SK-N-SH treated with all-trans-retinoic acid at 6 μM for 48 hours (cell line): ENCODE measurements around the gene LILRA1.
"Not testable (repeated sequence)": the region's sequence is repeated elsewhere in the genome, so short reads cannot be mapped to it uniquely, and the experiment has no call there.

Source experiments
- ATAC-seq: fragments of 200-7000 bp; cut with Tn5 transposase; 3 replicates; pipeline ENCODE4 v1.9.1; 2020; ENCODE audit warnings: mild to moderate bottlenecking, moderate library complexity
- ARNTL ChIP-seq: fragments of 450-650 bp; formaldehyde crosslinking; IDR thresholded peaks from 2 replicates; pipeline ENCODE4 v1.5.0; 2020; ENCODE audit warnings: low read depth, mild to moderate bottlenecking, moderate library complexity, borderline replicate concordance
- CSDC2 ChIP-seq: fragments of 250-450 bp; sonication (Bioruptor Pico); IDR thresholded peaks from 2 replicates; pipeline ENCODE4 v1.5.0; 2020; ENCODE audit warnings: mild to moderate bottlenecking, moderate library complexity
- CSRNP3 ChIP-seq: fragments of 250-450 bp; sonication (Bioruptor Pico); IDR thresholded peaks from 2 replicates; pipeline ENCODE4 v1.5.1; 2021; ENCODE audit warnings: mild to moderate bottlenecking, moderate library complexity
- GLIS3 ChIP-seq: fragments of 250-450 bp; sonication (Bioruptor Pico); IDR thresholded peaks from 2 replicates; pipeline ENCODE4 v1.5.0; 2020; ENCODE audit warnings: mild to moderate bottlenecking, moderate library complexity
- ISL1 ChIP-seq: fragments of 250-450 bp; sonication (Bioruptor Pico); IDR thresholded peaks from 2 replicates; pipeline ENCODE4 v2.1.2; 2022; ENCODE audit warnings: mild to moderate bottlenecking, moderate library complexity
- OSR1 ChIP-seq: fragments of 250-450 bp; sonication (Bioruptor Pico); IDR thresholded peaks from 2 replicates; pipeline ENCODE4 v1.8.0; 2022; ENCODE audit warnings: moderate library complexity, mild to moderate bottlenecking, inconsistent platforms
- PATZ1 ChIP-seq: fragments of 250-450 bp; sonication (Bioruptor Pico); IDR thresholded peaks from 2 replicates; pipeline ENCODE4 v1.8.0; 2020; ENCODE audit warnings: mild to moderate bottlenecking, moderate library complexity, borderline replicate concordance
- POU6F1 ChIP-seq: fragments of 250-450 bp; sonication (Bioruptor Pico); IDR thresholded peaks from 2 replicates; pipeline ENCODE4 v1.8.0; 2021; ENCODE audit warnings: low read depth, mild to moderate bottlenecking, moderate library complexity, borderline replicate concordance
- RARB ChIP-seq: fragments of 250-450 bp; sonication (Bioruptor Pico); IDR thresholded peaks from 2 replicates; pipeline ENCODE4 v1.8.0; 2021; ENCODE audit warnings: mild to moderate bottlenecking, moderate library complexity
- SNAI2 ChIP-seq: fragments of 250-450 bp; sonication (Bioruptor Pico); IDR thresholded peaks from 2 replicates; pipeline ENCODE4 v1.5.0; 2020; ENCODE audit warnings: mild to moderate bottlenecking, moderate library complexity
- TCF4 ChIP-seq: fragments of 250-450 bp; sonication (Bioruptor Pico); IDR thresholded peaks from 2 replicates; pipeline ENCODE4 v1.8.0; 2021; ENCODE audit warnings: mild to moderate bottlenecking, moderate library complexity, borderline replicate concordance
- TOX ChIP-seq: fragments of 250-450 bp; sonication (Bioruptor Pico); IDR thresholded peaks from 2 replicates; pipeline ENCODE4 v1.8.0; 2021; ENCODE audit warnings: mild to moderate bottlenecking, moderate library complexity, borderline replicate concordance
- ZFP3 ChIP-seq: fragments of 250-450 bp; sonication (Bioruptor Pico); IDR thresholded peaks from 2 replicates; pipeline ENCODE4 v1.5.0; 2020; ENCODE audit warnings: mild to moderate bottlenecking, moderate library complexity
- ZFP30 ChIP-seq: fragments of 450-650 bp; formaldehyde crosslinking; IDR thresholded peaks from 2 replicates; pipeline ENCODE4 v1.5.0; 2022; ENCODE audit warnings: mild to moderate bottlenecking, moderate library complexity
- ZNF565 ChIP-seq: fragments of 450-650 bp; formaldehyde crosslinking; conservative IDR thresholded peaks from 2 replicates; pipeline ENCODE4 v1.5.0; 2020; ENCODE audit warnings: low read depth, mild to moderate bottlenecking, moderate library complexity
- ZNF70 ChIP-seq: fragments of 450-650 bp; formaldehyde crosslinking; IDR thresholded peaks from 2 replicates; pipeline ENCODE4 v1.5.0; 2020; ENCODE audit warnings: mild to moderate bottlenecking, moderate library complexity
- ZNF8 ChIP-seq: fragments of 450-650 bp; formaldehyde crosslinking; IDR thresholded peaks from 2 replicates; pipeline ENCODE4 v1.5.0; 2020; ENCODE audit warnings: mild to moderate bottlenecking, moderate library complexity

LILRA1 gene

DNA sequence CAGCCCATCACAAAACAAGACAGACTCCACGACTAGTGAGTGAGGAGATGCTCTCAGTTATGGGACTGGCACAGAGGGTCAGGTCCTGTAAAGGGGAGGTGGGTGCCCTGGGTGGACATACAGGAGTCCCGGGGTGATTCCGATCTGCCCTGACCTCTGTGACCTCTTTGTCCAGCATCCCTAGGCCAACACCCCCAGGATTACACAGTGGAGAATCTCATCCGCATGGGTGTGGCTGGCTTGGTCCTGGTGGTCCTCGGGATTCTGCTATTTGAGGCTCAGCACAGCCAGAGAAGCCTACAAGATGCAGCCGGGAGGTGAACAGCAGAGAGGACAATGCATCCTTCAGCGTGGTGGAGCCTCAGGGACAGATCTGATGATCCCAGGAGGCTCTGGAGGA lies 6.4 kb upstream of the LILRA1 start (continued):
- TF ChIP-seq CSRNP3 (CRISPR knock-in tag): no peak
- no peak for TF ChIP-seq CSDC2 (CRISPR knock-in tag)
- TF ChIP-seq ZNF8 (CRISPR knock-in tag): no peak
- no peak for TF ChIP-seq ZFP30 (CRISPR knock-in tag)
- TF ChIP-seq ARNTL: no peak

- ATAC-seq: not testable (repeated sequence)
These were observed 647 bp downstream of the LILRA1 start for GRCh38 chr19:54593931-54594626.

DNA sequence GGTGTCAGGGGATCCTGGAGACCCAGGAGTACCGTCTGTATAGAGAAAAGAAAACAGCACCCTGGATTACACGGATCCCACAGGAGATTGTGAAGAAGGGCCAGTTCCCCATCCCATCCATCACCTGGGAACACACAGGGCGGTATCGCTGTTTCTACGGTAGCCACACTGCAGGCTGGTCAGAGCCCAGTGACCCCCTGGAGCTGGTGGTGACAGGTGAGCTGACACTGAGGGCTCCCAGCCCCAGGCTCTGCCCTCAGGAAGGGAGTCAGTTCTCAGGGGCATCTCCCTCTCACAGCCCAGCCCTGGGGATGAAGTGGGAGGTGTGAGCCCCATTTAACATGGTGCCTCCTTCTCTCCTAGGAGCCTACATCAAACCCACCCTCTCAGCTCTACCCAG lies 1.3 kb downstream of the LILRA1 start:
- TF ChIP-seq PATZ1 (CRISPR knock-in tag) (no peak), SNAI2 (CRISPR knock-in tag) (no peak), RARB (no peak), CSRNP3 (CRISPR knock-in tag) (no peak)
- ATAC-seq: no peak

DNA sequence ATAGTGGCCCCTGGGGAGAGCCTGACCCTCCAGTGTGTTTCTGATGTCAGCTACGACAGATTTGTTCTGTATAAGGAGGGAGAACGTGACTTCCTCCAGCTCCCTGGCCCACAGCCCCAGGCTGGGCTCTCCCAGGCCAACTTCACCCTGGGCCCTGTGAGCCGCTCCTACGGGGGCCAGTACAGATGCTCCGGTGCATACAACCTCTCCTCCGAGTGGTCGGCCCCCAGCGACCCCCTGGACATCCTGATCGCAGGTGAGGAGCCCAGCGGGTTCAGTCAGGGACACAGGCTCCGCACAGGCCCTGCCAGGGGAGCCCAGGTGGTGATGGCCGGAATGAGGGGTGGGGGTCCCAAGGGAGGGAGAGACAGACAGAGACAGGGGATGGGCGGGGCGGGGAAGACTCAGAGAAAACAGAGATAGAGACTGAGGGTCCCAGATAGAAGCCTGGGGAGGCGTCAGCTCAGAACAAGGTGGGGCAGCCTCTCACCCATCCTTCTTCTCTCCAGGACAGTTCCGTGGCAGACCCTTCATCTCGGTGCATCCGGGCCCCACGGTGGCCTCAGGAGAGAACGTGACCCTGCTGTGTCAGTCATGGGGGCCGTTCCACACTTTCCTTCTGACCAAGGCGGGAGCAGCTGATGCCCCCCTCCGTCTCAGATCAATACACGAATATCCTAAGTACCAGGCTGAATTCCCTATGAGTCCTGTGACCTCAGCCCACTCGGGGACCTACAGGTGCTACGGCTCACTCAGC lies 2.4 kb downstream of the LILRA1 start:
- not testable (repeated sequence) for ATAC-seq

- TF ChIP-seq ZNF70 (CRISPR knock-in tag): no peak
- TF ChIP-seq PATZ1 (CRISPR knock-in tag): no peak
- TF ChIP-seq CSRNP3 (CRISPR knock-in tag): no peak
- no peak for TF ChIP-seq ZNF565 (CRISPR knock-in tag)
- TF ChIP-seq ISL1 (CRISPR knock-in tag): no peak
- TF ChIP-seq ARNTL: no peak
- TF ChIP-seq POU6F1 (CRISPR knock-in tag): no peak
- no peak for TF ChIP-seq ZFP3 (CRISPR knock-in tag)
- no peak for TF ChIP-seq ZNF8 (CRISPR knock-in tag)
- no peak for TF ChIP-seq TOX
- no peak for TF ChIP-seq OSR1 (CRISPR knock-in tag)
- no peak for TF ChIP-seq GLIS3 (CRISPR knock-in tag)
- TF ChIP-seq TCF4 (CRISPR knock-in tag): no peak
- TF ChIP-seq CSDC2 (CRISPR knock-in tag): no peak
These were observed 6.8 kb downstream of the LILRA1 start for GRCh38 chr19:54600212-54600611.

More at GRCh38 chr19:54600212-54600611, 6.8 kb downstream of the LILRA1 start:
- ATAC-seq: no peak
